NOMO-1 treated with dmso at 0.1 percent for 144 hours (cell line): ENCODE results near the gene CLSTN1.
"Not testable (repeated sequence)": the region's sequence is repeated elsewhere in the genome, so short reads cannot be mapped to it uniquely, and the experiment has no call there.

Experiments used
- DNase-seq: peaks from one replicate; lab custom pipeline; 2025; ENCODE audit not compliant: unreplicated experiment; lab: John Stamatoyannopoulos, UW

Gene CLSTN1

GRCh38 chr1:9801909-9802308, 21.9 kb downstream of the CLSTN1 start:
- DNase-seq: no peak

- DNase-seq: no peak
These were observed 25.3 kb downstream of the CLSTN1 start for GRCh38 chr1:9798236-9799130.

GRCh38 chr1:9797049-9797448, 26.7 kb downstream of the CLSTN1 start:
- DNase-seq: no peak

GRCh38 chr1:9794081-9794480, 29.7 kb downstream of the CLSTN1 start:
- no peak for DNase-seq

GRCh38 chr1:9793291-9793690, 30.5 kb downstream of the CLSTN1 start:
- no peak for DNase-seq

- no peak for DNase-seq
These were observed 31.4 kb downstream of the CLSTN1 start for GRCh38 chr1:9792156-9793042.

GRCh38 chr1:9789700-9790099, 34.1 kb downstream of the CLSTN1 start:
- not testable (repeated sequence) for DNase-seq

- DNase-seq: peak; percentile 96
These were observed 36.1 kb downstream of the CLSTN1 start for GRCh38 chr1:9787702-9788101.

GRCh38 chr1:9785406-9785805, 38.4 kb downstream of the CLSTN1 start:
- DNase-seq: no peak

GRCh38 chr1:9784508-9785133, 39.1 kb downstream of the CLSTN1 start:
- peak; percentile 31 for DNase-seq

- no peak for DNase-seq
These were observed 40.9 kb downstream of the CLSTN1 start for GRCh38 chr1:9782897-9783296.

- no peak for DNase-seq
These were observed 41.5 kb downstream of the CLSTN1 start for GRCh38 chr1:9782116-9782751.

- no peak for DNase-seq
These were observed 43.1 kb downstream of the CLSTN1 start for GRCh38 chr1:9780554-9781110.

GRCh38 chr1:9778905-9779304, 44.9 kb downstream of the CLSTN1 start:
- DNase-seq: no peak

- no peak for DNase-seq
These were observed 47.1 kb downstream of the CLSTN1 start for GRCh38 chr1:9776685-9777084.

GRCh38 chr1:9774712-9775679, 48.8 kb downstream of the CLSTN1 start:
- DNase-seq: no peak

GRCh38 chr1:9770298-9770697, 53.5 kb downstream of the CLSTN1 start:
- DNase-seq: no peak

GRCh38 chr1:9768983-9769382, 54.8 kb downstream of the CLSTN1 start:
- no peak for DNase-seq

GRCh38 chr1:9767964-9768668, 55.6 kb downstream of the CLSTN1 start:
- DNase-seq: no peak
